Epithelial cell of esophagus (primary cell): ENCODE measurements around the gene CCDC183.
A peak's percentile ranks its signal among the peaks of the same experiment; 100 is the strongest.
"Not testable (repeated sequence)": the region's sequence is repeated elsewhere in the genome, so short reads cannot be mapped to it uniquely, and the experiment has no call there.

Source experiments
- DNase-seq: peaks from one replicate; pipeline ENCODE4 v3.0.0; 2010; ENCODE audit warnings: low read depth
- H3K4me3 ChIP-seq: 2 replicates; pipeline ENCODE4 v1.5.1; 2011; ENCODE audit warnings: mild to moderate bottlenecking, low read length, control low read depth
- TF ChIP-seq, protein P1 (sequence below): IDR thresholded peaks from 2 replicates; pipeline ENCODE4 v1.5.1; 2011; ENCODE audit warnings: low read depth, mild to moderate bottlenecking, low read length, control low read depth, inconsistent platforms; ENCODE audit not compliant: insufficient read depth; ENCODE audit errors: missing control alignments

CCDC183 gene

DNA sequence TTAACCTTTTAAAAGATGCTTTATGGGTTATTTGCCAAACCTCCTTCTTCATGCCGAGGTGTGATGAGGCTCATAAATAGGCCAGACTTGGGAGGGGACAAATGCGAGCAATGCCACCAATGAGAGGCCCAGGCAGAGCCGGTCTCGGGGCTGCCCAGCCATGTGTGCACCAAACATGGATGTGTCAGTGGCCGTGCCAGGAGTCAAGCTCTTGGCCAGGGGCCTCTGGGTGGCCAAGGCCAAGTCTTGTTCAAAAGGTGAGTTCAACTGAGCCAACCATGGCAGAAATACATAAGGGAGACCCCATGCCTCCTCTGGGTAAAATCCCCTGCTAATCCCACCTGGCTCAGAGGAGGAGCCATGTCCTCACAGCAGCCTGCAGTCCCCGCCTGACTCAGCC is 20.9 kb upstream of the CCDC183 start:
- TF ChIP-seq, protein P1, sequence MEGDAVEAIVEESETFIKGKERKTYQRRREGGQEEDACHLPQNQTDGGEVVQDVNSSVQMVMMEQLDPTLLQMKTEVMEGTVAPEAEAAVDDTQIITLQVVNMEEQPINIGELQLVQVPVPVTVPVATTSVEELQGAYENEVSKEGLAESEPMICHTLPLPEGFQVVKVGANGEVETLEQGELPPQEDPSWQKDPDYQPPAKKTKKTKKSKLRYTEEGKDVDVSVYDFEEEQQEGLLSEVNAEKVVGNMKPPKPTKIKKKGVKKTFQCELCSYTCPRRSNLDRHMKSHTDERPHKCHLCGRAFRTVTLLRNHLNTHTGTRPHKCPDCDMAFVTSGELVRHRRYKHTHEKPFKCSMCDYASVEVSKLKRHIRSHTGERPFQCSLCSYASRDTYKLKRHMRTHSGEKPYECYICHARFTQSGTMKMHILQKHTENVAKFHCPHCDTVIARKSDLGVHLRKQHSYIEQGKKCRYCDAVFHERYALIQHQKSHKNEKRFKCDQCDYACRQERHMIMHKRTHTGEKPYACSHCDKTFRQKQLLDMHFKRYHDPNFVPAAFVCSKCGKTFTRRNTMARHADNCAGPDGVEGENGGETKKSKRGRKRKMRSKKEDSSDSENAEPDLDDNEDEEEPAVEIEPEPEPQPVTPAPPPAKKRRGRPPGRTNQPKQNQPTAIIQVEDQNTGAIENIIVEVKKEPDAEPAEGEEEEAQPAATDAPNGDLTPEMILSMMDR, result no peak
- no peak overlapping the region for H3K4me3 ChIP-seq
- DNase-seq, result no peak

DNA sequence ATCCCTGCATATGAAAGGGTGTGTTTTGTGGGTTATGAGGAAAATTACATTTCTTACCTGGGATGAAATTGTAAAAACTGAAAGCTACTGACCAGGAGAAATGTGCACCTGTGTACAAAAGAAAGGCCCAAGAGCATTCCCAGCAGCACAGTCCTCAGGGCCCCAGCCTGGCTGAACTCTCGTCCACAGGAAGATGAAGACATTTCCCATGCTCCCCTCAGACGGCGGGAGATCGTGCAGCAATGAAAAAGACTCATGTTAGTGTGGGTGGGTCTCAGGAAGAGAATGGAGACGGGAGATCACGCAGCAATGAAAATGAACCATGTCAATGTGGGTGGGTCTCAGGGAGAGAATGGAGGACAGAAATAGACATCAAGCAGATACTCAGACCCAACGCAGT is 19.2 kb upstream of the CCDC183 start:
- H3K4me3 ChIP-seq, result no peak overlapping the region
- TF ChIP-seq, protein P1, result no peak
- no peak for DNase-seq

DNA sequence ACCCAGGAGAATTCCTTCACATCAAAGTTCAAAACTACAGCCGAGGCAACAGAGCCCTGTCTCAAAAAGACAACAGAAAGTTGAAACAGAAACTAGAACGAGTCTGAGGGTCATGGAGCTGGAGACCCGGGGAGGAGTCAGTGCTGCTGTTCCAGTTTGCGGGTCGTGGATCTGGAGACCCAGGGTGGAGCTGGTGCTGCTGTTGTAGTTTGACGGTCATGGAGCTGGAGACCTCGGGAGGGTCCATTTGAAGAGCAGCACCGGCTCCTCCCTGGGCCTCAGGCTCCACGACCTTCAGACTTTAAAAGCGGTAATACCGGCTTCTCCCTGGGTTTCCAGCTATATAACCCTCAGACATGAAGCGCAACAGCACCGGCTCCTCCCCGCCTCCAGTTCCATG is 18.8 kb upstream of the CCDC183 start:
- TF ChIP-seq, protein P1, result no peak
- DNase-seq, result no peak
- H3K4me3 ChIP-seq, result no peak overlapping the region

- no peak overlapping the region for H3K4me3 ChIP-seq
- no peak for DNase-seq
- TF ChIP-seq, protein P1, result peak; percentile 36
These were observed 16.3 kb upstream of the CCDC183 start for GRCh38 chr9:136779808-136780207.

DNA sequence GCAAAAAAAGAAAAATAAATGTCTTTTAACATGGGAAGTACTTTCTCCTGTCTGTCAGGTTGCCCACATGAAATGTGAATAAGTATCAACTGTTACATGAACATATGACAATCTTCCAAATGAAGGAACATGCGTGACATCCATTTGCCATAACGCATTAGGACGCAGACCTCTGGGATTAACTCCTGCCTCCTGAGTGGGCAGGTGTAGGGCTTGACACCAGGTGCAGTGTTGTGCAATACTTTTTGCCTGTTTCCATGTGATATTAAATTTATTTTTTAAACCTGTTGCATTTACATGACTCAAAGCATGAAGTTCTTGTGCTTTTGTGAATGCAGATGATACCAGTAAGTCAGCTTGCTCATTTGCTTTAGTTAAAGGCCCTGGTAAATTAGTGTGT is 13.7 kb upstream of the CCDC183 start:
- DNase-seq, result no peak
- TF ChIP-seq, protein P1, result no peak
- H3K4me3 ChIP-seq, result no peak overlapping the region

- TF ChIP-seq, protein P1, result peak; percentile 39
- H3K4me3 ChIP-seq, result no peak overlapping the region
- peak; percentile 41 for DNase-seq
These were observed 11.7 kb upstream of the CCDC183 start for GRCh38 chr9:136784249-136784996.

- no peak overlapping the region for H3K4me3 ChIP-seq
- DNase-seq, result no peak
- TF ChIP-seq, protein P1, result no peak
These were observed 11.2 kb upstream of the CCDC183 start for GRCh38 chr9:136784997-136785361.

DNA sequence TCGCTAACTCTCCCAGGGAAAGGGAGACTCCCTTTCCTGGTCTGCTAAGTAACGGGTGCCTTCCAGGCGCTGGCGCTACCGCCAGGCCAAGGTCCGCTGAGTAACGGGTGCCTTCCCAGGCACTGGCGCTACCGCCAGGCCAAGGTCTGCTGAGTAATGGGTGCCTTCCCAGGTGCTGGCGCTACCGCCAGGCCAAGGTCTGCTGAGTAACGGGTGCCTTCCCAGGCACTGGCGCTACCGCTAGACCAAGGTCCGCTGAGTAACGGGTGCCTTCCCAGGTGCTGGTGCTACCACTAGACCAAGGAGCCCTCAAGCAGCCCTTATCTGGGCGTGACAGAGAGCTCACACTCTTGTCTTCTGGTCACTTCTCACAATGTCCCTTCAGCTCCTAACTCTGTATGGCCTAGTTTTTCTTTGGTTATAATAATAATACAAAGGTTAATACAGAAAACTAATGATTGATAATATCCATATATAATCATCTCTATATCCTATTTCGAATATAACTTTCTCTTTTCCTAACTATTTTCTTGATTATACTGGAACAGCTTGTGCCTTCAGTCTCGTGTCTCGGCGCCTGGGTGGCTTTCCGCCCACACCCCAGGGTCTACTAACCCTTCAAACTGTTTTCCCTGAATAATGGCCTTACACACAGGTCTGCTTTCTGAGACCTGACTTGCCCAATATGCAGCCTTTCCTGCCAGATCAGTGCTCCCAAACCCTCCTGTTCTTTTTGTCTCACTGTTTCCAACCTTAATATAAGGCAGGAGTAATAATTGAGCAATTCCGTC is 10.4 kb upstream of the CCDC183 start:
- not testable (repeated sequence) for DNase-seq, H3K4me3 ChIP-seq
